Activated CD4-positive, alpha-beta T cell treated with anti-CD3 and anti-CD28 coated beads, Interleukin-2, Interleukin-4, amounts not matched to agents 100 ng/mL and 50 ng/mL, durations not matched to agents 16 hours and 8 hours (primary cell): ENCODE data around the gene PI4K2A.
A peak's percentile ranks its signal among the peaks of the same experiment; 100 is the strongest.
"Not testable (repeated sequence)": the region's sequence is repeated elsewhere in the genome, so short reads cannot be mapped to it uniquely, and the experiment has no call there.

ENCODE experiments used
- DNase-seq: peaks from one replicate; pipeline ENCODE4 v3.0.0-alpha.2; 2020; ENCODE audit warnings: low spot score

The PI4K2A gene

DNA sequence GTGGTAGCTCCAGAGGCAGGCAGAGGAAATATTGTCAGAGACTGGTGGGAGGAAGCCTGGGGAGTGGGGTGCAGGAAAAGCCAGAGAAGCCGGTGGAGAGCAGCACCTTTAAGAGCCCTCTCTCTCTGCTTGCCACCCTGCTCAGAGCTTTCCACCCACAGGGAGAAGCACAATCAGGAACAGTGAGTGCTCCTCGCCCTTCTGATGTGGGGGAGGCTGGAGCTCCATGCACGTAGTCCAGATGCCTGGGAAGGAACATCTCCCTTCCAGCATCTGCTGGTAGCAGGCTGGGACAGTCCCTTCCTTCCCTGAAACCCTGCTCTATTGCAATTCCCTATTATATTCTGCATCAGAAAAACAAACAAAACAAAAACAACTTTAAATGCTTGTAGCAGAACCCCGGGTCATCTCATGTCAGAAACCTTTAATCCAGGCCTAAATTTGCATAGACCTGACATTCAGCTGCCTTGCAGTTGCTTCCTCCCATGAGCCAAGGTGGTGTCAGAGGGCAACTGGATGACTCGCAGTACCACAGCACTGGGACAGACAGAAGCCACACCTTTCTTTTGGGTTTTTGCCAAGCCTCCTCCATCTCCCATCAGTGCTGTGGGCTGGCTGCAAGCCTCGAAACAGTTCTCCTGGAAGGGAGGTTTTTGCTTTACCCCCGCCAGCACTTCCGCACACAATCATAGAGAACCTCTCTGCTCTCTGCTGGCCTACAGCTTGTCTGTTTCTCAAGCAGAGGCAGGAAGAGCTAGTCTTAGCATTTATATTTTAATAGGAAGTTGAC is 33.5 kb downstream of the PI4K2A start:
- peak; percentile 18 for DNase-seq

DNA sequence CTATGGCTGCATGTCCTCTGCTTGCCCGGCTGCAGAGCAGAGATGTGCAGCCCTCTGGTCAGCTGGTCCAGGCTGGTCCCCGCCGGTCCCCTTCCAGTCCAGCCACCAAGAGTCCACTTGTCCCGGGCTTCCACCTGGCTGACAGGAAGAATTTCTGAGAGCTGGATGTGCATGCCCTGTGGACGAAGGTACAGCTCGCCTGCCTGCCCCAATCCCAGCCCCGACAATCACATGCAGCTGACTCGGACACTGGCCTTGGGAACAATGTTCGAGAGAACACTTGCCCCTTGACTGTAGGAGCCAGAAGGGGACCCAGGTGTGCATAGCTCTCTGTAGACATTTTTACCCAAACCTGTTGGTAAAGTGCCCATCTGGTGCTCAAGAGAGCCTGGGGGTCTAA is 34.8 kb downstream of the PI4K2A start:
- no peak for DNase-seq

GRCh38 chr10:97676770-97677581 is 36.5 kb downstream of the PI4K2A start:
- DNase-seq, result peak; percentile 38

DNA sequence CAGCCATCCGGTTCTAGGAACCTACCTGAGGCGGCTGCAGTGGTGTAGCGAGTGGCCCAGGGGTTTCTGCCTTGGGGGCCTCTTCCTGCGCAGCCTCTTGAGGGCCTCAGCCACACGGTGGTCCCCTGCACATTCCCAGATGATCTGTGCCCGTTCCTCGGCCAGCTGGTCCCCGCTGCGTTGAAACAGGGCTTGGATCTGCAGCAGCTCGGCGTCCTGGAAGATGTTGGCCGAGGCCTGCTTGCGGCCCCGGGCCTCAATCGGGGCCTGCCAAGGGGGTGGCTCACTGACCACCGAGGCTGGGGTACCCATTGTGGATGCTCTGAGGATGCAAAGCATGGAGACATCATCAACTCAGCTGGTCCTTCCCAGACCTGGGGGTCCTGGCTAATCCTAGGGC is 39.1 kb downstream of the PI4K2A start:
- no peak for DNase-seq

- DNase-seq, result no peak
Observed at GRCh38 chr10:97682042-97682441, 41.6 kb downstream of the PI4K2A start.

DNA sequence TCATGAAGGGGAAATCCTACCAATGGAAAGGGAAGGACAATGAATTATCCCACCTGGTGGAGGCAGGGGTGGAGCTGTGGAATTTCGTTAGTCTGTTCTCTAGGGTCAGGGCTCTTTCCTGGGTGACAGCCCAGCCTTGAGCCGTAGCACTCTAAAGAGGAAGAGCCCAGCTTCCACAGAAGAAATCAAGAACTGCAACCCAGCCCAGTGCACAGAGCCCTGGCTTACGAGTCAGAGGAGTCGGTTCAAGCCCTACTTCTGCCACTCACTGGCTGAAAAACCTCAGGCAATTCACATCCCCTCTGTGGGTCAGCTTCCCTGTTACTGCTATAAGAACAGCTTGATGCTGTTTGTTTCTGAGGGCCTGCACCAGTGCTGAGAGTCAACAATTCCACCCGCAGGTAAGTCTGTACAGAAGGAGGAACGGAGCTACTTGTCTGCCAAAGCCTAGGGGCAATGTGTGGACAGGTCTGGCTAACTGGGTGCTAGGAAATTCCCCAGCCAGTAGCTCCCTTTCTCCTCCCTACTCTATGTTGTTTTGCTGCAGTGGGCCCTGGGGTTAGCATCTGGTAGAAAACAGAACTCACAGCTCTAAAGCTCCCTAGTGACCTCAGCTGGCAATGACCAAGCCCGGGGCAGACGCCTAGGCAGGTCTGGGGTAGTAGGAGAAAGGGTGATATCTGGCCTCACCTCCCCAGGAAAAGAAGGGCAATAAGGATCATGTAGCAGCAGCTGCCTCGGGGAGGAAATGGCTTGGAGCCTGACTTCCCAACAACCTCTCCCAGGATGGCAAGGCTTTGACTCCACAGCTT is 43.3 kb downstream of the PI4K2A start:
- no peak for DNase-seq

DNA sequence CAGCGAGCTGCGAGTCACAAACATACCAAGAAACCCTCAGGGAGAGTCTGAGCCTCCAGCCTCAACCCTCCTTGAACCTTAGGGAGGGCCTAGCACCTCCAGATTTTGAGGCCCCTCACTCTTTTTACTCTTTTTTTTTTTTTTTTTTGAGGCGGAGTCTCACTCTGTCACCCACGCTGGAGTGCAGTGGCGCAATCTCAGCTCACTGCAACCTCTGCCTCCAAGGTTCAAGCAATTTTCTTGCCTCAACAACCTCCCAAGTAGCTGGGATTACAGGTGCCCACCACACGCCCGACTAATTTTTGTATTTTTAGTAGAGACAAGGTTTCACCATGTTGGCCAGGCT is 43.9 kb downstream of the PI4K2A start:
- not testable (repeated sequence) for DNase-seq

- DNase-seq, result no peak
Observed at GRCh38 chr10:97684866-97685394, 44.5 kb downstream of the PI4K2A start.

GRCh38 chr10:97685395-97685958 is 45.0 kb downstream of the PI4K2A start:
- no peak for DNase-seq

DNA sequence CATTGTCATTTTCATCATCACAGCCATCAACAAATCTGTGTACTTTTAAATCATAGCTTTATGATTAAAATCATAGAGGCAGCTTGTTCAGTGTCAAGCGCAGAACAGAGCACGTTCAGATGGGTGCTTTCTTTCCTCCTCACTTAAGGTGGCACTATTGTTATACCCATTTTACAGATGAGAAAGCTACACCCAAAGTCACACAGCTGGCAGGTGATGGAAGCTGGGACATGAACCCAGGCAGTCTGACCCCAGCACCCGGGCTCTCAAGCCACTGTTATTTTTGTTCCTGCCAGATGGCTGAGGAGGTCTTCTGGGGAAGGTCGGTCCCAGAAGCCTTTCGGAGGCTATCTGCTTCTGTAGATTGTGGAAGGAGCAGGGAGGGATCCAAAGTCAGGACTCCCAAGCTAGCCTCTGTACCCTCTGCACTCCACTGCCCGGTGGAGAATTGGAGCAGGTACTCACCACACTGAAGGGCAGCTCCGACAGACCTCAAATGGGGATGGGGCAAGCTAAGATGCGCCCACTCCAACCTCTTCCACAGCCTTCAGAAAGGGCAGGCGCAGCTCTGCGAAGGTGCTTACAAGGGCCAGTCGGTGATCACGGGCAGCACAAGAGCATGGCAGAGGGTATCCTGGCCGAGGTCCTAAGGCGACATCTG is 46.0 kb downstream of the PI4K2A start:
- peak; percentile 33 for DNase-seq

GRCh38 chr10:97686962-97687784 is 46.7 kb downstream of the PI4K2A start, which contains the start of gene AVPI1:
TSS of gene AVPI1 (minus strand) at chr10:97687241. CDS start at chr10:97679905, 7,336 bp downstream.
- peak; percentile 92 for DNase-seq

DNA sequence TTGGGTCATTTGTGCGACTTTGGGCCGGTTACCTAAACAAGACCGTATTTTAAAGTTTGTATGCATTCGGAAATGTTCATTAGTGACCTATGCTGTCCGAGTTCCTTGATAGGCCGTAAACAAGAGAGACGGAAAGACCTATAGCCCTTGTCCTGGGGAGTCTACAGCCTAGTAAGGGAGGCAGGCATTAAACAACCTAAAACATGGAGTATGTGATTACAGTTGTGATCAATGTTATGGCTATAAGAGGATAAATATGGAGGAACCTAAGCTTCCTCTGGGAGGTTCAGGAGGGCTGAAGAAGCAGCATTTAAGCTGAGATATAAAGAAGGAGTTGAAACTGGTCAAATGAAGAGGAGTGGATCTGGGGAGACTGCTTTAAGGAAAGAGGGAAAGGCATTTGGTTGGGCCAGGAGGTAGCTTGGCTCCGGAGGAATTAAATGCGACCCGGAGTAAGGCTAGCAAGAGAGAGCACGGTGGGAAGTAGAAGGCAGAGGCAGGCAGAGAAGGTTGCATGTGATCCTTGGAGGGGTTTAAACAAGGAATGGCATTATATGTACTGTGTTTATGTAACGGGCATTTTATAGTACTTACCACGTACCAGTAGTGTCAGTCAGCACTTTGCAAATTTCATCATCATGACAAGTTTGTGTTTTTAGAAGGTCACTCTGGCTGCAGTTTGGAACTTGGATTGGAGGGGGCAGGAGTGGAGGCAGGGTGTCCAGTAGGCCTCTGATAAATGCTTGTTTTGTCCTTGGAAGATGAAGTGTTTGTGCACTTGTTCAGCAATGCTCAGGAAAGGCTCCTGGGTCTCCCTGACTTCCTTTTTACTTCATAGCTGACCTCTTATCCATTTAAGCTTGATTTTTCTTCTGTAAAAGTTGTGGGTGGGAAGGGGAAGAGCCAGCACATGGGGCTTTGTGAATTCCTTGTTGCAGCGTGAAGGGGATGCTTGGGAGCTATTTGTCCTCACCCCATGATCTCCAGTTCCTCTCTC is 47.6 kb downstream of the PI4K2A start:
- DNase-seq, result no peak

DNA sequence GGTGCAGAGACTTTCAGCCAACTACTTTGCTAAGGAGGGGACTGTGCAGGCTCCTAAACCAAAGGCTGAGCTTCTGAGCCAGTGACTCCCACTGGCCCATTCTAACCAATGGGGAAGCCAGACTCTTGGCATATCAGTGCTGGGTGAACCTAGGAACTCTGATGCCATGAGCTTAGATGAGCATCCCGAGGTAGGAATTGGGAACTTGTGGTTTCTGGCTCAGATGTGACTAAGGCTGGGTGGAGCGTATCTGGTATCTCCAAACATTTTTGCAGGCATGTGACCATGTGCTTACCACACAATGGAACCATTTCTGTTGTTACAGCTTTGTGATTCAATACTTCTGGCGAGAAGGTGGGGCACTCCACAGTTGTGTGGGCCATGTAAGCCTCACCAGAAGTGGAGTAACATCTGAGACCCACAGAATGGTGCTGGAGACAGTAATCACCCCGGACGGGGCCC is 49.1 kb downstream of the PI4K2A start:
- no peak for DNase-seq

- no peak for DNase-seq
Observed at GRCh38 chr10:97690133-97690532, 49.7 kb downstream of the PI4K2A start.

- not testable (repeated sequence) for DNase-seq
Observed at GRCh38 chr10:97698072-97698655, 57.7 kb downstream of the PI4K2A start.

GRCh38 chr10:97701438-97702069 is 61.1 kb downstream of the PI4K2A start:
- peak; percentile 73 for DNase-seq

DNA sequence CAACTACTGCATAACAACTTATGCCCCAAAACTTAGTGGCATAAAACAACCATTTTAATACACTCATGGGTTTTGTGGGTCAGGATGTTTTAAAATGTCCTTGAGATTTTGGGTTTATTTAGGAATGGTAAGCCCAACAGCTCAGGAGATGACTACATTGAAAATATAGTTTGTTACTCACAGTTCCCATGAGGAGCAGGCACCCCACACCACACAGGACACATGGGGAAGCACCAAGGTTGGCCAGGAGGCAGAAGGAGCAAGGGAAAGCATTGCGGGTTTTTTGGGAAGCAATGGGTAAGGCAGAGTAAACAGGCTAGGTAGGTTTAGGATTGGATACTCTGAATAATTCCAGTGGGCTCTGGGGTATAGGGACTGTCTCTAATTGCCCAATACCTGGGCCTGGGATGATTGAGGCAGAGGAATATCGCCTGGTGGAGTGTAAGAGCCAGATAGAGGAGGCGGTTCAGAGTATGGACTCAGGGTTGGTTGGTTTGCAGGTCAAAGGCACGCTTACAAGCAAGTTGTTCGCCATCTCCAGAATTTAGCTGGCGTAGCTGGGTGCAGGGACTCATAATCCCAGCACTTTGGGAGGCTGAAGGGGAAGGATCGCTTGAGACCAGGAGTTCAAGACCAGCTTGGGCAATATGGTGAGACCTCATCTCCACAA is 63.1 kb downstream of the PI4K2A start:
- no peak for DNase-seq

- no peak for DNase-seq
Observed at GRCh38 chr10:97704341-97704740, 63.9 kb downstream of the PI4K2A start.
